HG02852 (cell line): ENCODE data around the gene TXNRD1.

ENCODE experiments used
- ATAC-seq: cut with Tn5 transposase; IDR thresholded peaks from one replicate; pipeline ENCODE4 v1.9.1; 2021; ENCODE audit warnings: mild to moderate bottlenecking, moderate library complexity; ENCODE audit not compliant: unreplicated experiment

TXNRD1 gene

GRCh38 chr12:104345234-104346066 lies 129.9 kb downstream of the TXNRD1 start:
- no peak for ATAC-seq

DNA sequence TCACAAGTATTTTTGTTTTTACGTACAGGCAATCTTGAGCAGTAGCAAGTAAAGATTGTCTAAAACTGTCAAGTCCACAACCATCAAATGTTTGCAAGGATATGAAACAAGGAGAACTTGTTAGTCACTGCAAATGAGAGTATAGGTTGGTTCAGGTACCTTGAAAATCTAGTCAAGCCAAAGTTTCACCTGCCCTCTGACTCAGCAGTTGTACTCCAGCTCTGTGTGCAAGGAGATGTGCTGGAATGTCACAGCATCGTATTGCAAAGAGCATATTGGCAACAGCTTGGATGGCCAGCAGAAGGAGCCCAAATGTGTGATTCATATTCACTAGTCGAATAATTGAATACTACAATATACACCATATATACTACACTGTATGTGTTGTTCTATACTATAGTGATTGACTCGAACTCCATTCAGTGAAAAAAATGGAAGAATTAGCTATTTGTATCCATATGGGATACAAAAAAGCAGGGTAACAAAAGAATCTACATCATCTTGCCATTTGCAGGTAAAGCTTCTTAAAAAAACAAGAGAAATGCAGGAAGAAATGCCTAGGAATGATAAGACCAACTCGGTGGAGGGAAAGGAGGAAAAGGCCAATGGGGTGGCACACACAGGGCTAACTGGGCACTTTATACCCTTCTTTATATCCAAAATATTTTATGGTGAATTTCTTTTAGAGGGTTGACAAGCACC lies 131.9 kb downstream of the TXNRD1 start:
- no peak for ATAC-seq

DNA sequence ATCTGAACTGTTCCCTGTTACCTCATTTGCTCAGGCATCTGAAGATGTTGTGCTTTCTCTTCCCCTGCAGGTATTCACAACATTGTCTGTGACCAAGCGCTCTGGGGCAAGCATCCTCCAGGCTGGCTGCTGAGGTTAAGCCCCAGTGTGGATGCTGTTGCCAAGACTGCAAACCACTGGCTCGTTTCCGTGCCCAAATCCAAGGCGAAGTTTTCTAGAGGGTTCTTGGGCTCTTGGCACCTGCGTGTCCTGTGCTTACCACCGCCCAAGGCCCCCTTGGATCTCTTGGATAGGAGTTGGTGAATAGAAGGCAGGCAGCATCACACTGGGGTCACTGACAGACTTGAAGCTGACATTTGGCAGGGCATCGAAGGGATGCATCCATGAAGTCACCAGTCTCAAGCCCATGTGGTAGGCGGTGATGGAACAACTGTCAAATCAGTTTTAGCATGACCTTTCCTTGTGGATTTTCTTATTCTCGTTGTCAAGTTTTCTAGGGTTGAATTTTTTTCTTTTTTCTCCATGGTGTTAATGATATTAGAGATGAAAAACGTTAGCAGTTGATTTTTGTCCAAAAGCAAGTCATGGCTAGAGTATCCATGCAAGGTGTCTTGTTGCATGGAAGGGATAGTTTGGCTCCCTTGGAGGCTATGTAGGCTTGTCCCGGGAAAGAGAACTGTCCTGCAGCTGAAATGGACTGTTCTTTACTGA lies 132.9 kb downstream of the TXNRD1 start:
- no peak for ATAC-seq

GRCh38 chr12:104348994-104349494 lies 133.5 kb downstream of the TXNRD1 start:
- no peak for ATAC-seq

DNA sequence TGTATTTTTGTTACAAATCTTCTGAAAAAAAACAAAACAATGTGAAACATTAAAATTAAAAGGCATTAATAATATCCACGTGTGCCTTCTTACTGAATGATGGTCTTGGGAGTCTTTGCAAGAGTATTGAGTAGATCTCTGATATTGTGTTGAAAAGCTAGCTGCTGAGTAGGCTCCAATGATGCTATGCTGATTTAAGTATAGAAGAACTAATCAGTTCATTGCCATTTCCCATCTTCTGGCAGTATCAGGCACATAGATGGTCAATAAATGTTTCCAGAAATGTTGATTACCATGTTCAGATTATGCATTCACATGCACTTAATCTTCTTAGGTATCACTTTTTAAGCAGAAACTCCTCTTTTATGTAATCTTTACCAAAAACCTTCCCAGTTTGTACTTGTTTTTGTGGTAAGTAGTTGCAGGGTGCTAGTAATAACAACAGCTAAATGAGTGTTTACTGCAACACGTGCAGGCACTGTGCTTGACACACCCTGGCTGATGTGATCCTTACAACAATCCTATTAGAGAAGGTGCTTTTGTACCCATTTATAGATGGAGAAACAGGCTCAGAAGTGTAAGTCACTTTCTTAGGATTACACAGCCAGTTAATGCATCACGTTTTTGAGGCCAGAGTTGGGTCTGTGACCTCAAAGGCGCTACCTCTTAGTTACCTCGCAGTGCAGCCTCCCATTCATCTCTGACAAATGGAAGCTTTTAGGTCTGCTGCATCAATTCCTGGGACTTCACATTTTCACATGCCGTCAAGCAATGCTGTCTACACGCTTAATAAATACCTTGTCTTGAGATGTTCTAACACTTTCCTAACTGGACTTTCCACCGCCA lies 134.9 kb downstream of the TXNRD1 start:
- no peak for ATAC-seq

DNA sequence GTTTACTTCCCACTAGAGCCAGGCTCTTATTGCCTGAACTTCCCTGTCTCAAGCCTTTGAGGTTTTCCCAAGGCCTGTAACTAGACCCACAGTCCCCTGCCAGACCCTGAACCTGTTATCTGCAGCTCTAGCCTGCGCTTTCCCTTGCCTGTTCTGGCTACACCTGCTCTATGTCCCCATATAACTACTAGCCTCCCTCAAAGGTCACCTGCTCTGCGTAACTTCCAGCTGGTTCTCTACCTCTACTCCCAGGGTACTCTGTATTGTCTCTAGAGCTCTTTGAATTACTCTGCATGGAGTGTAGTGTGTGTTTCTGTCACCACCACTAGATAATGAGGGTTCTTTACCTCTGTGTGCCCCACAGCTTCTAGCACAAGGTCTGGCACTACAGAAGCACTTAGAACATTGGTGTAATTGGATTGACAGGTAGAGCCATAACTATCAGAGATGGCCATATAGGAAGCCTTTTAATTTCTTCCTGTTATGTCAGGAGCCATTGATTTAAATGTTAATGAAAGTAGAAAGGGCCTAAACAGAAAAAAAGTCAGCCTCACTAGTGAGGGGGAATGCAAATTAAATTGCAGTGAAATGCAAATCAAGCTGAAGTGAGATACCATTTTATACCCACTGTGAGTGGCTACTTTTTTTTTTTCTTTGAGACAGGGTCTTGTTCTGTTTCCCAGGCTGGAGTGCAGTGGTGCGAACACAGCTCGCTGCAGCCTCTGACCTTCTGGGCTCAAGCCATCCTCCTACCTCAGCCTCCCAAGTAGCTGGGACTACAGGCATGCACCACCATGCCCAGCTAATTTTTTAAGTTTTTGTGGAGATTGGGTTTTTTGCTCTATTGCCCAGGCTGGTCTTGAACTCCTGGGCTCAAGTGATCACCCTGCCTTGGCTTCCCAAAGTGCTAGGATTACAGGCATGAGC lies 135.7 kb downstream of the TXNRD1 start:
- ATAC-seq, result no peak

- ATAC-seq, result no peak
Measured at GRCh38 chr12:104352106-104352713, 136.6 kb downstream of the TXNRD1 start.

DNA sequence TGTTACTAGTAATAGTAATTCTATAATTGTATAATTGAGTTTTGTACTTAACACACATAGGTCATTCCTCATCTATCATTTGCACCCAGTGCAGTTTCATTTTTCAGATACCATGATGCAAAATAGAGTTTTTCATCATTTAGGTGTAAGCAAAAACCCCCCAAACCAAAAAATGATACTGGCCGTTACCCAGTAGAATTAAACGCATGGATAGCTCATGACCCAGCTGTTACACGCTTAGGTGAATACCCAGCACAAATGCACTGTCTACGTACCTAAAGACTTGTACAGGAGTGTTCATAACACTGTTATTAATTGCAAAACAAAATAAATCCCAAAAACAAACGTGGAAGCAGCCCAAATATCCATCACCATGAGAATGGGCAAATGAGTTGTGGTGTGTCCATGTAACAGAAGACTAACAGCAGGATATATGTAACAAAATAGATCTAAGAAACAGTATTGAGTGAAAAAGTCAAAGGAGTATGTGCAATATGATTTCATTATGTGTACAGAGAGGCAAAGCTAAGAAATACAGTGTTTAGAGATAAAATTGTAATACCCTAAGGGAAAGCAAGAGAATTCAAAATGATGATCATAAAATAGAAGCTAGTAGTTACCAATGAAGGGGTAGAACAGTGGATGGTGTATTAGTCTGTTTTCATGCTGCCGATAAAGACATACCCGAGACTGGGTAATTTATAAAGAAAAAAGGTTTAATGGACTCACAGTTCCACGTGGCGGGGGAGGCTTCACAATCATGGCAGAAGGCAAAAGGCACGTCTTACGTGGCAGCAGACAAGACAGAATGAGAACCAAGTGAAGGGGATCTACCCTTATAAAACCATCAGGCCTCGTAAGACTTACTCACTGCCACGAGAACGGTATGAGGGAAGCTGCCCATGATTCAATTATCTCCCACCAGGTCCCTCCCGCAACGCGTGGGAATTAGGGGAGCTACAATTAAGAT lies 137.7 kb downstream of the TXNRD1 start:
- no peak for ATAC-seq

DNA sequence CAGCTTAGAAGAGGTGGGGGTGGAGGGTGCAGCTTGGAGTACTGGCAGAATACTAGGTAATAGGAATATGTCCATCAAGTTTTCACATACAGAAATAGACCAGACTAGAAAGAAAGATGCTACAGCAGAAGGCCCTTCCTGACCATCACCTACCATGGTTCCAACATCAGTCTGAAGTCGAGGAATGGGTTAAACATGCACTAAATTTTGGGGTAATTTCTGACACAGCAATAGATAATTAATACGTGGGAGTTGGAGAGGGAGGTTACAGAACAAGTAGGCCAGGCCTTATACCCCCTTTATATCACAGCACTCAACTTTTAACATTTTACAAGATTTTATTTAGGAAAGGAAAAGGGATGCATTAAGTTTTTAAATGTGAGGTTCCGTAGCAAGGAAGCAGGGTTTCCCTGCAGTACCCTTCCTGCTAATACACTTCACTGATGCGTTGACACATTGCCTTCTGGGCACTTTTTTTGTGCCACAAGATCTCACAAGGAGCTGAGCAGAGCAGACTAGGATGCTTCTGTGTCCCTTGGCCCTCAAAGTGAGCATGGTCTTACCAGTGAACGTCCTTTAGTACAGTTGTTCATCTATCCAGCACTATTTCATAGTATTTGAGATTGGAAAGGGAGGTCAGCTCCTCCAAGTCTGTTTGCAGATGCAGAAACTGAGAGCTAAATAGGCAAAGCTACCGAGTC lies 138.7 kb downstream of the TXNRD1 start:
- ATAC-seq, result no peak

DNA sequence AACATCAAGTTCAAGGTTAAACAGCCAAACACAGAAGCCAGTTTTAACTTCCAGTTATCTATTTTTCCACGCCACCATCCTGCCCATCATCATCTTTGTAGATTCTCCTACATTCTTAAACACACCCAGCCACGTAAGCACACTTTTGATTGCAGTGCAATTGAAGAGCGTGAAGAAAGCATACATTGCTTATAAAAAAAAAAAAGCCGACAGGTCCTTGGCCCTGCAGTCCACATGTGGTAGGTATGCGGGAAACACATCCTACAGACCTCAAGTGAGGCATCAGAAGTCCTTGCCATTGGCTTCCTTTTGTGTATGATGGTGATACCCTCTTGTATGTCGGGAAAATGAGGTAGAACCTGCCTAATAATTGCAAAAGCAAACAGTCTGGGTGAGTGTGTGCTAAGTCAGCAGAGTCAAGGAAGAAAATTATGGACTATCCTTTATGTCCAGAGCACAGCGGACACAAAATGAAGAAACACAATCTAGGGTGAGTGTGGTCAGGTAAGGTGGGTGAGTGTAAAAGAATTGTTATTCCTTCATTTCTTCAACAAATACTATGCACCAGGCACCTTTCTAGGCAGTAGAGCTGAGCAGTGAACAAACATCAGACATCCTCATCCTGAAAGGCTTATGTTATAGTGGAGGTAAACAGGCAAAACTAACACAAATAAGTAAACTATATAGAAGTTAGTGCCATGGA lies 139.4 kb downstream of the TXNRD1 start:
- no peak for ATAC-seq

DNA sequence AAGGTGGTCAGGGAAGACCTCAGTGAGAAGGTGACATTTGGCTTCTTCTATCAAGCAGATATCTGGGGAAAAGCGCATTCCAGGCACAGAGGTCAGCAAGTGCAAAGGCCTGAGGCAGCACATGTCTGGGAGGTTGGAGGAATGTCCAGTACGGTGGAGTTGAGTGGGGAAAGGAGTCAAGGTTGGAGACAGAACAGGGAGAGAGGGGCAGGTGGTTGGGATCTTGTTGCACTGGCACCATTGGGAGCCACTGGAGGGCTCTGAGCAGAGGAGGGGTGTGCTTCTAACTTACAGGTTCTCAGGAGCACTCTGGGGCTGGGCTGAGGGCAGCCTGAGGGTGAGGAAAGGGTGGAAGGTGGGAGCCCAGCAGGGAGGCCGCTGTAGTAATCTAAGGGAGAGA lies 140.1 kb downstream of the TXNRD1 start:
- ATAC-seq, result no peak

GRCh38 chr12:104356231-104357115 lies 140.9 kb downstream of the TXNRD1 start:
- no peak for ATAC-seq

DNA sequence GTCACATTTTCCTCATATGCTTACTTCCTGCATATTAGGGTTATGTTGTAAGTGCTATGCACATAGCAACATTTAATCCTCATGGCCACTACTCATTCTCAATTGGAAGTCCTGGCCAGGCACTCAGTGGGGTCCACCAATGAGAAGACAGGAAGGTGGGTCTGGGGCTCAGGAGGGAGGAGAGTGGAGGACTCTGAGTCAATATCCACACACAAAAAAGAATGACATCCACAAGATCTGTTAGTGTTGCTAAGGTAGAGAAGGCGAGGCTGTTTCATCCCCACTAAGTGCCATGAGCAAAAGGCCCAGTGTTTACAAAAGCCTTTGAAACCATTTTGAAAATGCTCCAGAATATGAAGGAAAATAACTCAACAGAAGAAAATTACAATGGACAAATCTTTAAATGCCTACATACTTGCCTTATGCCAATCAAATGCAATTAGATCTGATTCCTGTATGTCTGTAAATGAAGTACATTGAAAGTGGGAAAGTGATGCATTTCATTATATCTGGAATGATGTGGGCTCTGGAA lies 141.9 kb downstream of the TXNRD1 start:
- no peak for ATAC-seq

DNA sequence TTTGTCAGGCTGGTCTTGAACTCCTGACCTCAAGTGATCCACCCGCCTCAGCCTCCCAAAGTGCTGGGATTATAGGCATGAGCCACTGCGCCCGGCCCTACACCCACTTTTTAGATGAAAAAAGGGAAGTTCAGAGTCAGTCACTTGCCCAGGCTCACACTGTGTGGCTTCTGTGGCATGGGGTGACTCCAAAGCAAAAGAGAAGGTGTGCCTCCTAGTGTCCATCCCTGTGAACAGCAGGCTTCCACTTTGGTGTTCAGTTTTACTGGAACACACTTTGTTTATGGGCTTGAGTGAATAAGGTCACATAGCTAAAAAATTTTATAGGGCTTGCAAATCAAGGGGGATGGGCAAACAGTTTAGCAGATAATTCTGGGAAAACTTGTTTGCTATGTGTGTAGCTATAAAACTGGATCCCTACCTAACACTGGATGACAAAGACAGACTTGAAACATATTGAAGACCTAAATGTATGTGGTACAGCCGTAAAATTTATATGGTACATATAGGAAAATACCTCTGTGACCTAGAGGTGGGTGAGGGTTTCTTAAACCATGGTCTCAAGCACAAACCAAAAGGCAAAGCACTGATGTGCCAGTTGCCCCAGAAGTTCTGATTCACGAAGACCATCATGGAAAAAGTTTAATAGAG lies 142.9 kb downstream of the TXNRD1 start:
- peak; percentile 69 for ATAC-seq

GRCh38 chr12:104359216-104359615 lies 143.6 kb downstream of the TXNRD1 start:
- no peak for ATAC-seq
